ENCODE results near the gene ZSCAN23.
A peak's percentile ranks its signal among the peaks of the same experiment; 100 is the strongest.
"Not testable (repeated sequence)": the region's sequence is repeated elsewhere in the genome, so short reads cannot be mapped to it uniquely, and the experiment has no call there.

ZSCAN23 gene

DNA sequence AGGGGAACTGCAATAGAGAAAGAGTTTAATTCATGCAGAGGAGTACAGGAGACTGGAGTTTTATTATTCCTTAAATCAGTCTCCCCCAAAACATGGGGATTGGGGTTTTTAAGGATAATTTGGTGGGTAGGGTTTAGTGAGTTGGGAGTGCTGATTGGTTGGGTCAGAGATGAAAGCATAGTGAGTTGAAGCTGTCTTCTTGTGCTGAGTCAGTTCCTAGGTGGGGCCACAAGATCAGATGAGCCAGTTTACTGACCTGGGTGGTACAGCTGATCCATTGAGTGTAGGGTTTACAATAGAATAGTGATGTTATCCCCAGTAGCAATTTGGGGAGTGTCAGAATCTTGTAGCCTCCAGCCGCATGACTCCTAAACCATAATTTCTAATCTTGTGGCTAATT is 43.2 kb upstream of the ZSCAN23 start:
- DNase-seq (ENCODE audit: low read depth), result no peak
- TF ChIP-seq, protein P1, sequence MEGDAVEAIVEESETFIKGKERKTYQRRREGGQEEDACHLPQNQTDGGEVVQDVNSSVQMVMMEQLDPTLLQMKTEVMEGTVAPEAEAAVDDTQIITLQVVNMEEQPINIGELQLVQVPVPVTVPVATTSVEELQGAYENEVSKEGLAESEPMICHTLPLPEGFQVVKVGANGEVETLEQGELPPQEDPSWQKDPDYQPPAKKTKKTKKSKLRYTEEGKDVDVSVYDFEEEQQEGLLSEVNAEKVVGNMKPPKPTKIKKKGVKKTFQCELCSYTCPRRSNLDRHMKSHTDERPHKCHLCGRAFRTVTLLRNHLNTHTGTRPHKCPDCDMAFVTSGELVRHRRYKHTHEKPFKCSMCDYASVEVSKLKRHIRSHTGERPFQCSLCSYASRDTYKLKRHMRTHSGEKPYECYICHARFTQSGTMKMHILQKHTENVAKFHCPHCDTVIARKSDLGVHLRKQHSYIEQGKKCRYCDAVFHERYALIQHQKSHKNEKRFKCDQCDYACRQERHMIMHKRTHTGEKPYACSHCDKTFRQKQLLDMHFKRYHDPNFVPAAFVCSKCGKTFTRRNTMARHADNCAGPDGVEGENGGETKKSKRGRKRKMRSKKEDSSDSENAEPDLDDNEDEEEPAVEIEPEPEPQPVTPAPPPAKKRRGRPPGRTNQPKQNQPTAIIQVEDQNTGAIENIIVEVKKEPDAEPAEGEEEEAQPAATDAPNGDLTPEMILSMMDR (IDR thresholded peaks at IDR 0.05; ENCODE audit: low read depth, low read length, missing control alignments), result no peak
- H3K4me3 ChIP-seq (ENCODE audit: low read depth, low read length), result no peak overlapping the region

DNA sequence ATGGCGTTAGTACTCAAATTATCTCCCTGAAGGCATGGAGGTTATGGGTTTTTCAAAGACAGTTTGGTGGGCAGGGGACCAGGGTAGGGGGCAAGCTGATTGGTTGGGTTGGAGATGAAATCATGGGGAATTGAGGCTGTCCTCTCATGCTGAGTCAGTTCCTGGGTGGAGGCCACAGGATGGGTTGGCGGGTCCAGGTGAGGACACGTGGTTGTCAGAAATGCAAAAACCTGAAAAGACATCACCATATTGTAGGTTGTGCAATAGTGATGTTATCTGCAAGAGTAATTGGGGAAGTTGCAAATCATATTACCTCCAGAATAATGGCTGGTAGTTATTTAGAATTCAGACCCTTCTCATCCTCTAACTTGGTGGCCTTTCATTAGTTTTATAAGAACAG is 42.2 kb upstream of the ZSCAN23 start:
- no peak for DNase-seq (ENCODE audit: low read depth)
- H3K4me3 ChIP-seq (ENCODE audit: low read depth, low read length), result no peak overlapping the region
- TF ChIP-seq, protein P1 (IDR thresholded peaks at IDR 0.05; ENCODE audit: low read depth, low read length, missing control alignments), result no peak

DNA sequence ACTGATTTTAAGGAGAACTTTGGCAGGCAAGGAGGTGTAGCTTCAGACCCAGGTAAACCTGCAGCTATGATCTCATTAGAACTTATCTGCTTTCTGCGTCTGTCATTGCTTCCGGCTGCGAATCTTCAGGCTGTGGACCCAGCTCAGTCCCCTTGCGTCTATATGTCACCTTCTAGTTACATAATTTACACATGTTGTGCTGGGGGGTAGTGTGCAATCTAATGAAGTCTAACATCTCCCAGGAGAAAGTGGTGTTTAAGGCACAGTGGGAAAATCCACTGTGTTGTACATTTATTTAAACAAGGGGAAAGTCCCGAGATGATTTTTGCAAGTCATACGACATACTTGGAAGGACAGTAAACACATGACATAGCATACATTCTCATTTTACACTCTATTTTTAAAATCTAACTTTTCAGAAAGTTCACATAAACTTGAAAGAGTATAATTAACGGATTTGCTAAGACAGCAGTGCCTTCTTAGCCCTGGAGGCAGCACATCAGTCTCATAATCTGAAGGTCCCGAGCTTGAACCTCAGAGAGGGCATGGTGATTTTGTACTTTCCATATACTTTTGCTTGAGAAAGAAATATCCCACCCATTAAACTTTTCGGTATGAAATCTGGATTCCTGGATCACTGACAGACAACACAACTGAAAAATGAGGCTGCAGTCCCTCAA is 37.1 kb upstream of the ZSCAN23 start:
- no peak overlapping the region for H3K4me3 ChIP-seq (ENCODE audit: low read depth, low read length)
- DNase-seq (ENCODE audit: low read depth), result no peak
- TF ChIP-seq, protein P1 (IDR thresholded peaks at IDR 0.05; ENCODE audit: low read depth, low read length, missing control alignments), result no peak

DNA sequence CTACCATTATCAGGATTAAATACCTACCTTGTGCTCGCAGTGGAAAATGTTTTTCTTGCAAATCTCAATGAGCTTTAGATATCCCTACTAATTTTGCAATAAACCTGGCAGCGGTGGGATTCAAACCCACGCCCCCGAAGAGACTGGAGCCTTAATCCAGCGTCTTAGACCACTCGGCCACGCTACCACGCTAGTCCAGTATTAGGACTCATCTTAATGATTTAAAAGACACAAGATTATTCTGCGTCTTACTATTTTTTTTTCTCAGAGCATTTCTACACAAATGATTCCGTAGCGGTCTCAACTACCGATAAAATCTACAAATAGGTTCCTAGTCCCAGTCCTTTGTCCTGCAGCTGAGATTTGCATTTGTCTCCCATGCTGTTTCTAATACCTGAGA is 35.2 kb upstream of the ZSCAN23 start:
- no peak for DNase-seq (ENCODE audit: low read depth)
- TF ChIP-seq, protein P1 (IDR thresholded peaks at IDR 0.05; ENCODE audit: low read depth, low read length, missing control alignments), result no peak
- H3K4me3 ChIP-seq (ENCODE audit: low read depth, low read length), result no peak overlapping the region

DNA sequence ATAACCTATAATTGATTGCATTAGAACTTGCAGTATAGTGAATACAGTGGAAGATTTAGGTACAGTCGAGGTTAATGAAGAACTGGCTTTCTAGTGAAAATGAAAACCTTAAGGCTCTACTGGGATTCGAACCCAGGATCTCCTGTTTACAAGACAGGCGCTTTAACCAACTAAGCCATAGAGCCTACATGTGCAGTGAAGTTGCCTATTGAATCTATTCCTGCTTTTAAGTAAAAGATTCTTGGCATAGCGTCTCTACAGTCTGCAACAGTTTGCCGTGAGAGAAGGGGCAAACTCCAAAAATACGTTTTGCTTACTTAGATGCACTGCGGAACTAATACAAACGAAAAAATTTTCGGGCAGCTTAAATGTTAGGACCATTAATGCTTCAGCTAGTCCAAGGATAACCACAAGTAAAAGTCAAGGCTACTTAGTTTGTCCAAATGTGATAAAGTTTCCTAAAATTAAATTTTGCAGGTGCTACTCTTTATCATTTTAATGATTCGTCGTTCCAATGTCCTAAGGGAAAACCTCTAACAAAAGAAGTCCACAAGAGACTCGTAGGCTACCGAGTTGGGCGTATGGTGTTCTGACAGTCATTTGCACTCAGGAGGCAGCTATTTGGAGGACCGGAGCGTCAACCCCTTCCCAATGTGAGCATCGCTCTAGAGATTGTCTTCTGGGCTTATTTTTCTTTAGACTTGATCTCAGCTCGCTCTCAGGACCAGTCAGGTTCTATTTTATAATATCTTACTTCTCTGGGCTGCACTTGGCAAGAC is 31.3 kb upstream of the ZSCAN23 start:
- H3K4me3 ChIP-seq (ENCODE audit: low read depth, low read length), result peak overlapping the region; percentile 54
- peak; percentile 63 for DNase-seq (ENCODE audit: low read depth)
- TF ChIP-seq, protein P1 (IDR thresholded peaks at IDR 0.05; ENCODE audit: low read depth, low read length, missing control alignments), result no peak

DNA sequence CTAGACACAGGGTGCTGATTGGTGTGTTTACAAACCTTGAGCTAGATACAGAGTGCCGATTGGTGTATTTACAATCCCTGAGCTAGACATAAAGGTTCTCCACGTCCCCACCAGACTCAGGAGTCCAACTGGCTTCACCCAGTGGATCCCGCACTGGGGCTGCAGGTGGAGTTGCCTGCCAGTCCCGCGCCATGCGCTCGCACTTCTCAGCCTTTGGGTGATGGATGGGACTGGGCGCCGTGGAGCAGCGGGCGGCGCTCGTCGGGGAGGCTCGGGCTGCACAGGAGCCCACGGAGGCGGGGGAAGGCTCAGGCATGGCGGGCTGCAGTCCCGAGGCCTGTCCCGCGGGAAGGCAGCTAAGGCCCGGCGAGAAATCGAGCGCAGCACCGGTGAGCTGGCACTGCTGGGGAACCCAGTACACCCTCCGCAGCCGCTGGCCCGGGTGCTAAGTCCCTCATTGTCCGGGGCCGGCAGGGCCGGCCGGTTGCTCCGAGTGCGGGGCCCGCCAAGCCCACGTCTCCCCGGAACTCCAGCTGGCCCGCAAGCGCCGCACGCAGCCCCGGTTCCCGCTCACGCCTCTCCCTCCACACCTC is 26.0 kb upstream of the ZSCAN23 start:
- H3K4me3 ChIP-seq (ENCODE audit: low read depth, low read length); DNase-seq (ENCODE audit: low read depth): not testable (repeated sequence)

DNA sequence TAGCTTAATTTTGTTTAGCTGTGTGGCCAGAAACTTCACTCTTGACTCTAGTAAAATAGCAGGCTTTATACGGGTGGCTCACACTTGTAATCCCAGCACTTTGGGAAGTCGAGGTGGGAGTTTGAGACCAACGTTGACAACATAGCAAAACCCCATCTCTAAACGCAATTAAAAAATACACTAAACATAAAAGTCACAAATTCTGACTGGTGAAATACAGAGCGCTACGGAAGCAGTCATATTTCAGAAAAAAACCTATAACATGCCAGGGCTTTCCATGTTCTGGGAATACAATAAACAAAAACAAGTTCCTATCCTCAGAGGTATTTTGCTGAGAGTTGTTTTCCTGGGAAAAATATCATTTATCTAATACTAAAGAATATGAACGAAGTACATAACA is 24.8 kb upstream of the ZSCAN23 start:
- DNase-seq (ENCODE audit: low read depth), result no peak
- no peak overlapping the region for H3K4me3 ChIP-seq (ENCODE audit: low read depth, low read length)
- TF ChIP-seq, protein P1 (IDR thresholded peaks at IDR 0.05; ENCODE audit: low read depth, low read length, missing control alignments), result no peak
